ENCODE data around the gene PLXDC2.

PLXDC2 gene

DNA sequence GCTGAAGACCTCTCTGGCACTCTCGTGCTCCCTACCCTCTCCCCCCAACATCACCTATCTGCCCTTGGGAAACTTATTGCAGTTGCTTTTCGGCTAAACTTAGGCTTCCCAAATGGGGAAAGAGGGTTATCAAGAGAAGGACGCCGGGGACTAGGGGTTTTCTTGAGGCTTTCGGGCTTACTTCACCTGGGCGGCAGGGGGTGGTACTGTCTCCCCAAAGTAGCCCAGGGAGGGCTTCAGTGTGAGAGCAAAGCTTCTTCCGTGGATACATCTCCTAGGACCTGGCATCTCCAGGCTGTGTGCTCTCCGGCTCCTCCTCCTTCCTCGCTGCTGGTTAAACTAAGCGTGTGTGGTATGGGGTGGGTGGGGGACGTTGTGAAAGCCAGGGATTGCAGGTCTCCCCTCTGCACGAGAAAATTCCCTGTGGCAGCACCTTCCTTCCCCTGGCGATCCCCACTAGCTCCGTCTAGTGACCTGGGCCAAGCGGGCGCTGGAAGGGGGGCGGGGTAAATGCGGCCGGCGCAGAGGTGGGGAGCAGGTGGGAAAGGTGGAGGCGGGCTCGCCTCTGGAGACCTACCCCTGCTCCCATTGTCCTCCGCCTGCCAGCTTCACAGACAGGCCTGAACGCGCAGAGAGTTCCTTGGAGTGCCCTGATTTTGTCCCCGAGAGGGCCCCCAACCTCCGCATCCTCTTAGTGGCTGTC, 1.1 kb downstream of the PLXDC2 start:
- DNase-seq, result no peak

DNA sequence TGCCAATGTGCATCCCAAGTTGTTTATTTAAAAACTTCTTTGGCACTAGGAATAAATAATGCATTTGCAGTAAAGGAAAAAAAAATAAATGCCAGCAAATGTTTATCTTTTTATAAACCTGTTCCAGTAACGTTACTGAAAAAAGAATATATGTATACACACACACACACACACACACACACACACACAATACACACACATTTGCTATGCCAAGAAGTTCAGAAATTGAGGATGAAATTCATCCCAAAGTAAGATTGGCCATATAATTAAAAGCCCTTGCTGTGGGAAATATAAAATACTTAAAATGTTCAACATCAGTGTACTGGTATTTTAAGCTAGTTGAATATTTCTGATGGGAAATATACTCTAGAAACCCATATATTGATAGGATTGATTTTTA, 2.6 kb downstream of the PLXDC2 start:
- DNase-seq, result no peak

DNA sequence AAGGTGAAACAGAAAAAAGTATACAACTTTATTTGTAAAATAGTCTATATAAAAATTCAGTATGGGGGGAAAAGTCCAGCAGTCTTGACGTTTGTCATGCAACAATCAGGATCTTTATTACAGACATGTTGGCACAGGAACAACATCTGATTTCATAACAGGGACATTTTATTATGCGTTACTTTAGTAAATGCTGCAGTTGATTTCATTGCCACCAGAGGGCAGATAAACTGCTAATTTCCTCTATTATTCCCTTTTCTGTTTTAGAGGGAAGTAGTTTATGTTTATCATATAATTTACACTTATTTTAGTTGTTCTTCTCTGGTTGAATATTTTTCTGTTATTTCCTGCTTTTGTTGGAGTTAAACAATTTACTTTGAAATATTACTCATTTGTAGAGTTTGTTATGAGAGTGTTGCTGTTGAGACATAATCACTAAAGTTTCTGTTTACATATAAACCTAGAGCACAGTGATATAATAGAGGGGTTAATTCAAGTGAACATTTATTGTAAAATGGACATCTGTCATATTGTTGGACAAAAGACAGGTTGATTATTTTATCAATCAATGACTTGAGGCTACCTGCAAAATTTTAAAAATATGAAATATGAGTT, 3.3 kb downstream of the PLXDC2 start:
- no peak for DNase-seq

DNA sequence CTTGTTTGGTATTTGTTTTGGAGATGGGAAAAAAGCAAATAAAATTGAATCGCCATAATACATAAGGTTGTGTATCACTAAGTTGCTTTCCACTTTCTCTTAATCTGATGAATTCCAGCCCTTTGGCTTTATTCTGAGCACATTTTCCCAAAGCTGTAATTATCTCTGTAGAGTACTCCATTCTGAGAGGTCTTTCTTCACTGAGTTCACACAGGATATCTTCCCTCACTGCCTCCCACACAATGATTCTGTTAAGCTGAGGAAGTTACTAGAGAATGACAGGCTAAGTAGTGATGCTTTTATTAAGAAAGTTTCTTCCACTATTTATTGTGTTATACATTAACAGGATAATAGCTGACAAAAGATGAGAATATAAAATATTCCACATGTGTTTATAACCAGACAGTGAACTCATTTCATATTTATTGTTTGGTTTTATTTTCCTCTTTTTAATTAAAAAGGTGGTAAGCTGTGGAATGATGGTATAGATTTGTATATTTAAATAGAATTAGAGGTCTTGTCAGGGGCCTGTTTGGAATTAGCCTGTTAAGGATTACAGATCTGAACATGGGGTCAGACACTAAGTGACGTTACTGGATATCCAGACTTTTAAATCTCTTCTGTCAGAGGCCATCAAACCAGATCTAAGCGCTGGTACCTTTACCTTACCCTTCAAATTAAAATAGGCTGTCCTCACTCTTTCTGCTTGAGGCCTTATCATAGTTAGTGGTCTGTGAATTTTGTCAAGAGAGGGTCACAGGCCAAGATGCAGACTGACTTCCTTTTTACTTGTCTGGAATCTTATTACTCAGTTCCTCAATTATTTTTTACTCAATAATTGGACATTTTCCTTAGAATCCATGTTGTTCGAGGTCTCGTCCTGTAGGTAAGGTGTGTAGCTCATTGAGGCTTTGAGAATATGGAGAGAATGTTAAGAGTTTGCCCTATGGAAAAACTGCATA, 8.4 kb downstream of the PLXDC2 start:
- no peak for DNase-seq

DNA sequence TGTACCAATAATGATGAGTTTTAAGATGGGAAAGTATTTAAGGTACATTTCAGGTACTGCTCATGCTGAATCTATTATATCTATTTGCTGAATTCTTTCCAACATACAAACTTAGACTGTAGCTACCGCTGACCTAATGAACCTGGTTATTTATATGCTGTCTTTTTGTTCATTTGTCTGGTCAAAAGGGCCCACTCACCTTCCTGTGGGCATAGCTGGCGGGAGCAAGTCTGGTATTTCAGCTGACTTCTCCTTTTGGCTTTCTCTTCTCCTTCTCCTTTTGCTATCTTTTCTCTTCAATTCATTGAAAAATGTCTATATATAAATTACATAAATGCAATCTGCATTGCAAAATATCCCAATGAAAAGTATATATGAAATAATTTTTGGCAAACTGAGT, 9.5 kb downstream of the PLXDC2 start:
- no peak for DNase-seq

DNA sequence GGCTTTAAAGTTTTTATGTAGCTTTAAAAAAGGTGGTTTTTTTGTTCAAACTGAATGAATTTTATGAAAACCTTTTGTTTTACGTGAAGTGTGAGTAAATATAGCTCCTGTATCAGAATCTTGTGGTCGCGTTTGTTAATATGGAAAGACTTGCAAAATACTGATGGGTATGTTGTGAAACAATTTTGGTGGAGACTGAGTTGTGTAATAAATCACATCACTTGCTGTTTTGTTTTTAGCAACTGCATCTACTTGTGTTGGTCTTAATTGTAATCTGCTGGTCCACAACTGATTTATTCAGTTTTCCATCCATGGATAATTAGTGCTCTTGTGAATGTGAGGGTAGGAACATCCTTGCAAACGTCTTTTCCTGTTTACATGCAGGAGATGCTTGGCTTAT, 10.5 kb downstream of the PLXDC2 start:
- peak; percentile 4 for DNase-seq

DNA sequence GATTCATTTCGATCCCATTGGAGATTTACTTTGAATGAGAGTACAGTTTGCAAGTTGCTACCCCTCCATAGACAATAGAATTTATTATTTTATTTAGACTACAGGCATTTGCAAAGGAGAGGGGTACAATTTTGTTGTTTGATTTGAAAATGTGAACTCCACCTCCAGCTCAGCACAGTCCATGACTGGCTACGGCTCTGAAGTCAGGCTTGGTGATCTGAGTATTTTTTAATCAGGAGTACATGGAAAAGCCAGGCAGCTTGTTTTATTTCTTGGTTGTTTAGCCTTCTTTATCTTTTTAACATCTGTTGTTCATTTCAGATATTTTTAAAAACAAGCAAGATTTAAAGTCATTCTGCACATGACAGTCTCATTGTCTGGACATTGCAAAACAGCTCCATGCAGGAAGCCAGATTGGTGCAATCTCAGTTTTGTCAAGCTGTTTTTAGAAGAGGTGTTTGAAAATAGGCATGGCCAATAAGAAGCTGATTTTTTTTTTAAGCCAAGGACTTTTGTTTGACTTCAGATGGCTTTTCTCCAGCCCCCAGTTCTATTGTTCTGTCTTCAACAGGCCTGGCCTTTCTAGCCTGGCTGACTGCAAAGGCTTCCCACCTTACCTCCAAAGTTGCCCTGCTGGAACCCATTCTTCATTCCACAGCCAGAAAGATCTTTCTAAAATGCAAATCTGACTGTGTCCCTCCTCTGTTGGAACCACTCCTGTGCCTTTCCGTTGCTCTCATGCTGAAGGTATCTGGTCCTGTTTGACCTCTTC, 12.2 kb downstream of the PLXDC2 start:
- DNase-seq, result no peak

DNA sequence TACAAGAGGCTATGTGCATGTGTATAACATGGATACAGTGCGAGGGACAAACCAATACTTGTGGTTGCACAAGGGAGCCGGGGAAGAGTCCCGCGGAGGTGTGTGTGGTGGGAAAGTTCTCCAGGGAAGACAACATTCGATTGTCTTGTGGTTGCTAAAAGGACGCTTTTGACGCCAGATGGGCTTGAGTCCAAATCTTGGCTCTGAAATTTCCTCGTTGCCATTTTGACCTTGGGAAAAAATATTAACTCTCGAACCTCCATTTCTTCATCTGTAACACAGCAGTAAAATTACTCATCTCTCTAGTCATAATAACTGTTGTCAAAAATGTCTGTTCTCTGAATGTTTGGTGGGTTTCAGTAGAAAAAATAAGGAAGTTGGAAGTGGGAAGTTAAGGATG, 16.5 kb downstream of the PLXDC2 start:
- no peak for DNase-seq

DNA sequence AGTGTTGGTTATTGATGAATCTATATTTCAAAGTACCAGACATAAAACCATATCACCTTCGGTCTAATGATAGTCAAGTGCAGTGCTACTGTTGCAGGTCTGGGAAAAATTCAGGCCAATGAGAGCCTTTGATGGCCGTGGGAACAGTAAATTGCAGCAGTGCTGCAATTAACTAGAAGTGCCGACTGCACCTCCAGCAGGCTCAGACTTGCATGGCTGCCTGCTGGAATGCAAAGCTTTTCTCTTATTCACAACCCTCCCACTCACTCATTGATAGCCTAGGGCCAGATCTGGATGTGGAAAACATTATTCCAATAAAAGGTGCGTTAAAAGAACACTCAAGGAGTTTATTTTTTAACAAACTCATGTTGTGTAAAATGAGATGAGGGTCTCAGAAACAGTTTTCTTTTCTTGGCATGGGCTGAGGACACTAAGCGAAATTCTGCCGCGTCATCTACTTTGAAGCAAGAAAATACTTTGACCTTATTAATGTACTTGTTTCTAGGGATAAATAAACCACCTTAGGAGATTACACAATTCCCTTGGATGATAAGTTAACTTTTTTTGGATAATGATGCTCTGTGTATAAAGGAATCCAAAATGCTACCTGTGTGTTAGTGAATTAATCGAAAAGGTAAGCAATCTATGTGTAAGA, 17.1 kb downstream of the PLXDC2 start:
- DNase-seq, result no peak

DNA sequence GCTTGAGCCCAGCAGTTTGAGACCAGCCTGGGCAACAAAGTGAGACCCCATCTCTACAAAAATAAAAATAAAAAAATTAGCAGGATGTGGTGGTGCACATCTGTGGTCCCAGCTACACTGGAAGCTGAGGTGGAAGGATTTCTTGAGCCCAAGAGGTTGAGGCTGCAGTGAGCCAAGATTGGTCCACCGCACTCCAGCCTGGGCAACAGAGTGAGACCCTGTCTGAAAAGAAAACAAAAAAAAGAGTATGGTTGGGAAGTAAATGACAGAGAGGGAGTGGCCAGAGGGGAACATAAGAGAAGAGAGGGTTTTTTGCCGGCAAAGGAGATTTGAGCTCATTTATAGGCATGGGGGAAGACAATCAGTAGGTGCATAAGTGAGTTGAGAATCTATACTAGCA, 19.7 kb downstream of the PLXDC2 start:
- no peak for DNase-seq

DNA sequence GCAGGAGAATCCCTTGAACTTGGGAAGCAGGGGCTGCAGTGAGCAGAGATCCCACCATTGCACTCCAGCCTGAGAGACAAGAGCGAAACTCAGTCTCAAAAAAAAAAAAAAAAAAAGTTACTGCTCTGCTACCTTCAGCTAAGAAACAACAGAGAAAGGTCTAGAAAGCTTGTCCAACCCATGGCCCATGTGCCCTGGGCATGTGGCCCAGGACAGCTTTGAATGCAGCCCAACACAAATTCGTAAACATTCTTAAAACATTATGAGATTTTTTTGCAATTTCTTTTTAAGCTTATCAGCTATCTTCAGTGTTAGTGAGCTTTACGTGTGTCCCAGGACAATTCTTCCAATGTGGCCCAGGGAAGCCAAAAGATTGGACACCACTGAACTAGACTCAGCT, 22.9 kb downstream of the PLXDC2 start:
- no peak for DNase-seq

DNA sequence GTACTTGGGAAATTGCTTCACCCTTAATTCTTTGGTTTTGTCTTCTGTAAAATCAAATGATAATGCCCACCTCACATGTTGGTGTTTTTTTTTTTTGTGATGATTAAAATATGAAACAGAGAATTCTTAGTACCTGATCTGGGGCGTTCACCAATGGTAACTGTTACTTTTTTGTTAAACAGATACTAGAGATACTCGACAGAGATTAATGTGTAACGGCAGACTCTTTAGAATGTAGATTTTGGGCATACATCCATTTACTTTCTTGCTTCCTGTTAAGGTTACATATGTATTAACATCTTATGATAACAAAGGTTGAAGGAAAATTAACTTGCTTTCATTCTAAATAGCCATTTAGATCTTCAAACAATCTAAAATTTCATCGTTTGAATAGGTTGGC, 23.3 kb downstream of the PLXDC2 start:
- no peak for DNase-seq

DNA sequence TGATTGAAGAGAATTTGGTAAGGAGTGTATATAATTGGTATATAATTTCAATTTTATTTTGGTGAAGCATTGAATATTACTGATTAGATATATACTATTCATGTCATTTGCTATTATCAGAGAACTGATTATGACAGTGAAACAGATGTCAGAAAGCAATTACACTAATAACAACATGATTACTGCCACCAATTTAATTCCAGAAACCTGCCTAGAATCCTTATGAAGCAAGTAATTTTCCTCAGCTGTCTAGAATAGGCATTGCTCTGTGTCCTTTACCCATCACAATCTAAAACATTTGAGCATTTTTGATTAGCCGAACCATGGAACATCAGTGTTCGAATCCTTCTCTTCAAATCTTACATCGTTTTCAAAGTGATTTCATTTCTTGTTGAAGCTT, 24.5 kb downstream of the PLXDC2 start:
- DNase-seq, result no peak

DNA sequence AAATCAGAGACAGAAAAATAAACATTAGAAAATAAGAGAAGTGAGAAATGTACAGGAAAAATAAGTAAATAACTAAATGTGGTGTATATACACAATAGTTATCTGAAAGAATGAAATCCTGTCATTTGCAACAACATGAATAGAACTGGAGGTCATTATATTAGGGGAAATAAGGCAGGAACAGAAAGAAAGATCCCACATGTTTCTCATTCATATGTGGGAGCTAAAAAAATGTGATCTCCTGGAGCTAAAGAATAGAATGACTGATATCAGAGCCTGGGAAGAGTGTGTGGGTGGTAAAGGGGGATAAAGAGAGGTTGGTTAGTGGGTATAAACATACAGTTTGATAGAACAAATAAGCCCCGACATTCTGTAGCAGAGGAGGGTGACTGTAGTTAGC, 27.3 kb downstream of the PLXDC2 start:
- DNase-seq, result no peak

DNA sequence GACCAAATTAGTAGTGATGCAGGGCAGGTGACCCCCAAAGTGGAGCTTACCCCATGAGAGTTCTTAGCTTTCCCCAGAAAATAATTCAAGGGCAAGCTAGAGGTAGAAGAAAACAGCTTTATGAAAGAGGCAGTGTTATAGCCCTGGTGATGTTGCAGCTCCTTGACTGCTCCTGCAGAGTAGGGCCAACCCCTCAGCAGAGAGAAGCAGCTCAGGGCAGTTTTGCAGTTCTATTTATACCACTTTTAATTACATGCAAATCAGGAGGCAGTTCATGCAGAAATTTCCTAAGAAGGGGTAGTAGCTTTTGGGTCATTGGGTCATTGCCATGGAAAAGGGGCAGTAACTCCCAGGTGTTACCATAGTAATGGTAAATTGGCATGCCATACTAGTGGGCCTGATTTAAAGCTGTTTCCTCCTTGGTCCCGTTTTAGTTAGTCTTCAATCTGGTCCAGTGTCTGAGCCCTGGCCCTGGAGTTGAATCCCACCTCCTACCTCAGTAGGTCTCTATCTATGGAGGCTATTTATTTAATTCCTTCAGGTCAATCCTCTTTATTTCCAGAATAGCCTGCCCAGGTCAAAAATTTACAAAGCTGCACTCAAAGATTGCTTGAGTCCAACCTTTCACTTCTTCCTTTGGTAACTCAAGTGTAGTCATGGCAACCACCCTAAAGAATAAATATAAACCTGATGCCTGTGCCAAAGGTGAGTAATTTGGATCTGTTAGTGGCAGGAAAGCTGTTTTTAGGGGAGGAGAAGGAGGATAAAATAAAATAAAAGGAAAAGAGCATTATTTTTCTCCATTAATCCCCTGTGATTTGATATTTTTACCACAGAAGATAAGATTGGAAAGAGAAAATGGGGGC, 29.5 kb downstream of the PLXDC2 start:
- no peak for DNase-seq

DNA sequence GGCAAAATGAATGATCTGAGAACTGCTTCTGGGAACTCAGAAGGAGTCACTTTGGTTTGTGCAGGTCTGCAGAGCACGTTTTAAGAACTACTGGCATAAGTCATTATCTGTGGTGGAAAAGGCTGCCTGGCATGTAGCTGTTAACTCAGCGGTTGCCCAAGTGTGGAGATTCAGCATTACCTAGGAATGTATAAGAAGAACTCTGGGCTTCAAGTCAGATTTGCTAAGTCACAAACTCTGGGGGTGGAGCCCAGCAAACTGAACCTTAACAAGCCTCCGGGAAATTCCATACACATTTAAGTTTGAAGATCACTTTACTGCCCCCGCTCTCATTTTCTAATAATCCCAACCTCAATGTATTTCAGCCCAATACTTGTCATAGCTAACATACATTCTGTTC, 31.1 kb downstream of the PLXDC2 start:
- DNase-seq, result no peak

DNA sequence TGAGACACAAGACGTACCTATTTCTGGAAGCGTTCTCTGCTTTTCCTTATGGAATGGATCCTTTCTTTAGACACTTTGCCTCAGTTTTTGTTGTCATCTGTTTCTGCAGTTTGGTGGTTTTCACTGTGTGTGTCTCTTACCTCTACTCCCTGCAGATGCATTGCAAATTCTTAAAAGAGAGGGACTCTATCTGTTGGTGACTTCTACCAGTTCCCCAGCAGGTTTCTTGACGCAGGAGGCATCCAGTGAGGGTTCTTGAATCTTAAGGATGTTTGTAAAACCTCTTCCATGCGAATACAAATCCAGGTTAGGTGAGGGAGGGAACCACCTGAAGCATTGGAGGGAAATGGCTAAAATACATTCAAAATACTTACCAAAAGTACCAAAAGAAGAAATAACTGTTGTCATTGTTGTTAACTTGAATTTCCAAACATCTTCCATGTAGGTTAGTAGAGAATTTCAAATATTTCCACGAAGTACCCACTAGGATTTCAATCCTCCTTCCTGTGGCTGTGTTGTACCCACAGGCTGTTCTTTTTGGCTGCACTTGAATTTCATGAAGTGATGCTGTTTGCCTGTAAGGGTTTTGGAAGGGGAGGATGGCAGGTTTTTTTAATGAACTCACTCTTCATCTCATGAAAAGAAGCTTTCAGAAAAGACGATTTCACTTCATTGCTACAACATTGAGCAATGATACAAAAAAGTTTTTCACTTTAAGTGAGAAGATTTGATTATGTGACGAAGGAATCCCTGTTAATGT, 32.2 kb downstream of the PLXDC2 start:
- no peak for DNase-seq

DNA sequence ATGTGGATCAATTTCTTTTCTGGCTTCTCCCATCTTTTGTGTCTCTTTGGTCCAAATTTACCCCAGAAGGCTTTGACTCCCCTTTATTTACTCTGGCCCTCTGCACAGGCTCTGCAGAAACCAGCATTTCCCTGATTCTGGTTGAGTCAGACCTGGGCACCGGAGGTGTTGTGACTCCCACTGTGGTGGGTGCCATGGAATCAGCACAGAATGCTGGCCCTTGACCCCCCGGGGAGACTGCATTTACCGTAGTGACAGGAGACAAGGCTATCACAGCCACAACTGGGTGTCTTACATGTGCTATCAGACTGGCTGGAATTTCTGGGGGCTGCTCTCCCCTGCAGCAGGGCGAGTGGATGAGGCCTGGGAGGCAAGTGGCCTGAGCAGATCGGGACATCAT, 37.6 kb downstream of the PLXDC2 start:
- no peak for DNase-seq

DNA sequence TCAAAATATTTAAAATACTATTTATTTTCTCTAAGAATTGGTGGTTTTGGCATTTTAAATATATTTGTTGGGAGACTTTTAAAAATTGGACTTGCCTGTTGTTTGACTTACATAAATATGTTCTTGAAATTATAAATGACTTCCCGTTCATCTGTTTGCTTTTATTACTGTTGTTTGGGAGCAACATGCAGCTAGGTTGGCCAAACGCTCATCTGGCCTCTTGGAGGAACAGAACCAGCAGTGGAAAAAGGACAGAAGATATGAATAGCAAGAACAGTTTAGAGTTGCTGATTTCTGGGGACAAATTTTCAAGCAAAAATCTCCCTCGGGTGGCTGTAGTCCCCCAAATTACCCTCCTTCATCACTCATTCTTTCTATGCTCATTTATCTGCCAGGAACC, 41.6 kb downstream of the PLXDC2 start:
- DNase-seq, result no peak

DNA sequence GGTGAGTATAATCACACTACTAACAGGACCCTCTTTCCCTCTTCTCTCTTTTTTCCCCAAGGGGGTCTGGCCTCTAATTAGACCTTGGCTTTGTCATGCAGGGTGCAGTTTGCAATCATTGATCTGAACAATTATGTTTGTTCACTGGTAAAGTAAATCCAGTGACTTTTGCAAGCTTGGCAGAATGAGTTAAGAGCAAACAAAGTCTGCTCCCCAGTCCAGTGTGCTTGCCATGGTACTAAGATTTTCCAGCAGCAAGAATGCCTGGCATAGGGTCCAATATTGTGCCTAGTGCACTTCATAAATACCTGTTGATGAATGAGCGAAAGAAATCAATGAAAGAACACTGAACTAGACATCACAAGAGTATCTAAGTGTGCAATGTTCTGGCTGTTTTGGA, 43.9 kb downstream of the PLXDC2 start:
- no peak for DNase-seq

Data from GF-D8 (cell line).